Small intestine (tissue), 7 donors: ENCODE data around the gene ETV6. TPM values are rescaled to one million over a fixed set of nuclear protein-coding genes. Genes with fewer than 3 reads are reported as not detected.
A peak's percentile ranks its signal among the peaks of the same experiment; 100 is the strongest.

Source experiments
- DNase-seq, 2 donors: peaks; one replicate each; pipeline versions ENCODE4 v3.0.0 to v3.0.0-alpha.2; 2013
- FAIRE-seq: peaks from 2 replicates; lab custom pipeline; 2012; peaks lifted over from hg19 to GRCh38; lab: Jason Lieb, UNC
- H3K27ac ChIP-seq, 3 donors: one replicate each; pipeline ENCODE4 v1.5.1; 2013; ENCODE audit warnings: low read length in 2 of 3, mild to moderate bottlenecking in 2 of 3, control low read depth in 1 of 3, inconsistent platforms in 1 of 3, low read depth in 1 of 3, moderate library complexity in 1 of 3
- H3K27me3 ChIP-seq, 3 donors: one replicate each; pipeline ENCODE4 v1.6.1; 2013; ENCODE audit warnings: low read length in 3 of 3, inconsistent platforms in 1 of 3; ENCODE audit not compliant: control insufficient read depth in 3 of 3, insufficient read depth in 3 of 3
- H3K36me3 ChIP-seq, 3 donors: one replicate each; pipeline ENCODE4 v1.6.1; 2013; ENCODE audit warnings: low read length in 3 of 3, inconsistent platforms in 1 of 3, low read depth in 1 of 3, mild to moderate bottlenecking in 1 of 3, moderate library complexity in 1 of 3; ENCODE audit not compliant: control insufficient read depth in 3 of 3, insufficient read depth in 2 of 3
- H3K4me1 ChIP-seq, 3 donors: one replicate each; pipeline ENCODE4 v1.6.1; 2013; ENCODE audit warnings: low read length in 2 of 3, inconsistent platforms in 1 of 3, low read depth in 1 of 3, mild to moderate bottlenecking in 1 of 3, moderate library complexity in 1 of 3; ENCODE audit not compliant: control insufficient read depth in 3 of 3, insufficient read depth in 2 of 3
- H3K4me3 ChIP-seq, 3 donors: one replicate each; pipeline ENCODE4 v1.5.1; 2013; ENCODE audit warnings: low read length in 3 of 3, control low read depth in 1 of 3, inconsistent platforms in 1 of 3, low read depth in 1 of 3, mild to moderate bottlenecking in 1 of 3, moderate library complexity in 1 of 3
- H3K9me3 ChIP-seq, 2 donors: one replicate each; pipeline ENCODE4 v1.6.1; 2013; ENCODE audit warnings: low read depth in 1 of 2, low read length in 1 of 2; ENCODE audit not compliant: control insufficient read depth in 2 of 2, insufficient read depth in 1 of 2
- WGBS, 3 donors: extraction: QIAGEN DNeasy Blood & Tissue Kit; methylation state at CpG; one replicate each; pipeline ENCODE4 v1.1.7; 2013; 5-methylcytosine and 5-hydroxymethylcytosine counted together
- polyA plus RNA-seq, 4 donors: library from polyadenylated mRNA; stranded (reverse) in 3 of 4; unstranded in 1 of 4; fragments of 200-250 nt in 3 of 4; fragments of 120-200 nt in 1 of 4; gene quantifications; one replicate each; pipeline versions ENCODE4 v1.2.1 to v1.2.3, GENCODE V29; 2013
- donor health status: healthy with polysubstance abuse.
- donor health status: control.
- donor health status: control.
- donor health status: Bipolar disorder and iron deficiency.
- donor health status: healthy.

Gene ETV6
- polyA plus RNA-seq, 4 donors = 5.1 to 13.6 (median 8.4) TPM

DNA sequence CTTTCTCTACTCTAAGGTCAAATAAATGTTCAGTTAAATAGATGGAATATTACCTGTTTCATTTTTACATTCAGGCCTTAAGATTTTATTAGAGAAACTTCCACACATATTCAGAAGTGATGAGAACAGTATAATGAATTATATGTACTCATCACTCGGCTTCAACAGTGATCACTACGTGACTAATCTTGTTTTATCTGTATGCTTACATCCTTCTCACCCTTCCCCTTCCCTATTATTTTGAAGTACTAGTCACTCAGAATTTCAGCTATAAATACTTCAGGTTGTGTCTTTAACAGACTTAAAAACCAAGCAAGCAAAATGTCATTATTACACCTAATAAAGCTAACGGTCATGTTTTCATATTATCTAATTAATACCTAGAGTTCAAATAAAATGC lies 34.9 kb downstream of the ETV6 start:
- Histone ChIP-seq H3K36me3 (no peaks in the 10 kb centered on the region), H3K27ac (no peak overlapping the region)

DNA sequence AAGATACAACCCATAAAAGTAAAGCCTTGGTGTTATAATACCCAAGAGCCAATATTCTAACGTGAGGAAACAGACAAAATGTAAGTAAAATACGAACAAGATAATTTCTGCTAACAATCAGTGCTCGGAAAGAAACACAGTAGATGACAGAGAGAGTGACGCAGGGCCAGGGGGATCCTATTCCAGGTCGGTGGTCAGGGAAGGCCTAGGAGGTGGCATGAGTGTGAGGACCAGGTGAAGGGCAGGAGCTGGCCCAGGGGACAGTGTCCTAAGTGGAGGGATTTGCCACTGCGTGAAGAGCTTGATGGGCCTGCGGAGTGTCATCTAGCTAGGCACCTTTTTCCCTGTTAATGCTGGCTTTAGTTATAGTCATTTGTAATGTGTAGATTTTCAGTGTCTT lies 35.3 kb downstream of the ETV6 start:
- peaks cover 0 to 3% of the 10 kb centered on the region in 2 donors for H3K9me3 ChIP-seq
- 92 to 97% (median 93%) methylated on average over 7 of the region's 7 CpGs for WGBS, 3 donors
- no peak overlapping the region for H3K4me3 ChIP-seq
- no peak overlapping the region for H3K27ac ChIP-seq
- no peak for FAIRE-seq
- peaks cover 0 to 4% (median 0%) of the 10 kb centered on the region in 3 donors for H3K4me1 ChIP-seq
- H3K27me3 ChIP-seq = no peaks in the 10 kb centered on the region
- no peak for DNase-seq
- no peaks in the 10 kb centered on the region for H3K36me3 ChIP-seq

More for the DNA sequence above, 34.9 kb downstream of the ETV6 start:
- H3K27me3 ChIP-seq = no peaks in the 10 kb centered on the region
- no peak overlapping the region for H3K4me3 ChIP-seq
- H3K4me1 ChIP-seq = peaks cover 0 to 4% (median 0%) of the 10 kb centered on the region in 3 donors
- peaks cover 0 to 3% of the 10 kb centered on the region in 2 donors for H3K9me3 ChIP-seq
- WGBS, 3 donors = 60 to 64% (median 61%) methylated on average over 3 of the region's 3 CpGs
- FAIRE-seq (no peak), DNase-seq (no peak)

DNA sequence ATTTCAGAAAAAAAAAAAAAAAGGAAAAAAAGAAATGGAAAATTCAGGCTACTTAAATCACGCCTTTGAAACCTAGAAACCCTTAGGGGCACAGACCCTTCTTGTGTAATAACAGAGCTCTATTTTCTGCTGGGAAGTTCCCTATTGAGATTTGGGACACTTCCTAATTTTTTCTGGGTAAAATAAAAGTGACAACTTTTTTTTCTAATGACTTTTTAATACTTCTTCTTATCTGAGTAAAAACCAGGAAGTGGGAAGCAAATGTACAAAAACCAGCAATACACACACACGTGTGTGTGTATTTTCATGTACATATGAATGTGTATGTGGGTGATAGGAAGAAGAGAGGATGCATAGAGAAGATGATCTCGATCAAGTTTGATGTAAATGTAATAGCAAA lies 35.8 kb downstream of the ETV6 start:
- H3K4me1 ChIP-seq = peaks cover 0 to 4% (median 0%) of the 10 kb centered on the region in 3 donors

DNA sequence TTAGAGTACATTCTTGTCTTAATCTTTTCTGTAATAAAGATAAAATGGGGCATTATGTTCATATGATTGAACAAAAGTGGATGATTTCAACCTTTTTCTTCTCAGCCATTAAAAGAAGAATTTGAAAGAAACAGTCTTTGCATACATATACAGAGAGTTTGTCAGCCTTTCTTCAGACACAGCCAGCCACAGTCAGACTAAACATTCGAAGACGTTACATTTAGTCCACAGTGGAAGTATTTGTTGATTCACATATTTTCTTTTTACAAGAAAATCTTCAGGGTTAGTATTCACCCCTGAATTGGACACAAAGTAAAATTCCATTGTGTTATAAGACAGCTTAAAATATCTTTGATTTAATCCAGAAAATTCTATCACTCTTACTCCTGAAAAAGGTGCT lies 36.2 kb downstream of the ETV6 start:
- Histone ChIP-seq H3K36me3 (no peaks in the 10 kb centered on the region), H3K4me3 (no peak overlapping the region), H3K9me3 (peaks cover 0 to 3% of the 10 kb centered on the region in 2 donors), H3K4me1 (peaks cover 0 to 4% (median 0%) of the 10 kb centered on the region in 3 donors), H3K27me3 (no peaks in the 10 kb centered on the region), H3K27ac (no peak overlapping the region)
- FAIRE-seq = no peak
- DNase-seq = no peak
- WGBS, 3 donors = 73 to 83% (median 82%) methylated on average over 2 of the region's 2 CpGs

More for the DNA sequence above, 35.8 kb downstream of the ETV6 start:
- H3K4me3 ChIP-seq = no peak overlapping the region
- peaks cover 0 to 3% of the 10 kb centered on the region in 2 donors for H3K9me3 ChIP-seq
- no peaks in the 10 kb centered on the region for H3K36me3 ChIP-seq
- FAIRE-seq (no peak), DNase-seq (no peak)
- H3K27me3 ChIP-seq = no peaks in the 10 kb centered on the region
- WGBS, 3 donors = 57 to 61% (median 57%) methylated on average over 3 of the region's 3 CpGs
- H3K27ac ChIP-seq = no peak overlapping the region

DNA sequence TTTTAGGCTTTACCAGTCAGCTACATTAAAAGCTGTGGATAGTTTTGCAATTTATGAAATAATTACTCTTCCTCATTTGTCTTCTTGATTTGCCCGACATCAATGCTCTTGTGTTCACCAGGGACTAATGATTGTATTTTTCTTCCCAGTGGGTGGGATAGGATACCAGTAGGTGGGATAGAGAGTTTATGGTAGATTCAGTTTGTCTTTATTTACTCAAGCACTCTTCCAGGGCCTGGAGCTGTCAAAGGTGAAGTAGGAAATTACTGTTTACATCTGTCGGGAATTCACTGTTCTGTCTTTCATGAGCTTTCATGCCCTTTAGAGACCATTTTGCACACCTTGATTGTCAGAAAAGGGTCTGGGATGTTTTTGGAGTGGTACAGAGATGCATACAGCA lies 36.6 kb downstream of the ETV6 start:
- DNase-seq = no peak
- no peaks in the 10 kb centered on the region for H3K36me3 ChIP-seq
- no peaks in the 10 kb centered on the region for H3K27me3 ChIP-seq
- WGBS, 3 donors = 79 to 86% (median 83%) methylated on average over 2 of the region's 2 CpGs
- H3K27ac ChIP-seq = no peak overlapping the region
- no peak for FAIRE-seq
- H3K4me1 ChIP-seq = peaks cover 0 to 4% (median 0%) of the 10 kb centered on the region in 3 donors
- H3K4me3 ChIP-seq = no peak overlapping the region
- peaks cover 0 to 3% of the 10 kb centered on the region in 2 donors for H3K9me3 ChIP-seq

DNA sequence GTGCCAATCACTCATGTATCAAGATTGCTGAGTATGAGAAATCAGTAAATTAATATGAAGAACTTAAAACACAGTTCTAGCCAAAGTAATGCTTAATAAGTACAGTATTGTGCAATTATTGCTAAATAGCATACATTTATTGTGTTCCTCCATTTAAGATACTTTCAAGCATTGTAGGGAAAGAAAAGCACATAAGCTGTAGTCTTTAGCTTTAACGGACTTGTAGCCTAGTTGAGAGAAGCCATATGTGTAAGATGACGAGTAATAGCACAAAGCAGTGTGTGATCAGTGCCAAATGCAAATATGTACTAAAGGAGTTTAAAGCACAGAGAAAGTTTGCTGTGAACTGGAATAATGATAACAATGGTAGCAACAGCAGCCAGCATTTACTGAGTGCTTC lies 38.1 kb downstream of the ETV6 start:
- H3K9me3 ChIP-seq = no peaks in the 10 kb centered on the region
- H3K4me1 ChIP-seq = peaks cover 0 to 4% (median 0%) of the 10 kb centered on the region in 3 donors
- H3K36me3 ChIP-seq = peaks cover 0 to under 1% (median 0%) of the 10 kb centered on the region in 3 donors
- DNase-seq (peak in 1 of 2 donors; percentile 20), FAIRE-seq (no peak)
- no peaks in the 10 kb centered on the region for H3K27me3 ChIP-seq
- 74 to 84% (median 77%) methylated on average over 2 of the region's 2 CpGs for WGBS, 3 donors
- no peak overlapping the region for H3K27ac ChIP-seq
- H3K4me3 ChIP-seq = no peak overlapping the region

DNA sequence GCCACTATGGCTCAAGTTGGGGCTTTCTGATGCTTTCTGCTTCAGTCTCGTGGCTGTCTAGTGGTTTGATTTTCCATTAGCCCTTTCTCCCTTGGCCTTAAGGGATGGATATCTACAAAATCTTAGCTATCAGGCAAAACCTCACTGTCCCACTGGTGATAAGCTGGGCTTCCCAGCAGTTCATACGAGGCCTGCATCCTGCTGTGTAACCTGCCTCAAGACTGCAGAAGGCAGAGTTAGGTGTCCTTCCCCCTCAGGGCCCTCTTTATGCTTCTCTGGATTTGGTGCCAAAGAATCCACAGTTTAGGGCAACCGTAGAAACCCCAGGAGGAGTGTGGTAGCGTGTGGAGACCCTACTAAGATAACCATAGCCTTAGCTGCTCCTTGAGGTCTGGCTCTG lies 38.9 kb downstream of the ETV6 start:
- DNase-seq (no peak), FAIRE-seq (no peak)
- peaks cover 0 to 4% (median 0%) of the 10 kb centered on the region in 3 donors for H3K4me1 ChIP-seq
- peaks cover 0 to 6% (median 0%) of the 10 kb centered on the region in 3 donors for H3K36me3 ChIP-seq
- 81 to 89% (median 88%) methylated on average over 4 of the region's 4 CpGs for WGBS, 3 donors
- H3K27ac ChIP-seq = no peak overlapping the region
- H3K9me3 ChIP-seq = no peaks in the 10 kb centered on the region
- no peaks in the 10 kb centered on the region for H3K27me3 ChIP-seq
- no peak overlapping the region for H3K4me3 ChIP-seq

DNA sequence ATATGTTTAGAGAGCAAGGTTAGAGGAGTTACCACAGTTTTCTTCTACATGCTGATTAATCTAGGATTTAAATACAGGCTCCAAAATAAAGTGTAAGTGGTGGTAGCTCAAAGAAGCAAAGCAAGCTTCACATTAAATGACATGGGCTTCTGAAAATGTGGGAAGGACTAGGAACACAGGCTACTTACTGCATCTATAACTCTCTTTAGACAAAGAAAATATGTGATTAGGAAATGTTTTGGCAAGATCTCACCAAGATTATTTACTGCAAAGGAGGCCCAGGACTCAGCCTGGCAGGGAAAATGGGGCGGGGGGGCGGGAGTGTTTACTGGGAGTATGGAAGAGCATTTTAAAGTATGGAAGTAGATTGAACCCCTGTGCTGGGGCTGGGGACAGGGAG lies 39.4 kb downstream of the ETV6 start:
- Histone ChIP-seq H3K36me3 (peaks cover 0 to 6% (median 0%) of the 10 kb centered on the region in 3 donors), H3K4me3 (no peak overlapping the region), H3K27ac (no peak overlapping the region), H3K27me3 (no peaks in the 10 kb centered on the region), H3K4me1 (peaks cover 0 to 4% (median 0%) of the 10 kb centered on the region in 3 donors), H3K9me3 (no peaks in the 10 kb centered on the region)
- FAIRE-seq (no peak), DNase-seq (no peak)
- WGBS, 3 donors = 89 to 100% (median 91%) methylated on average over 2 of the region's 2 CpGs
